Right lobe of liver (tissue), 6 donors: ENCODE measurements around the gene P2RY12. TPM values are rescaled to one million over a fixed set of nuclear protein-coding genes. Genes with fewer than 3 reads are reported as not detected.

Experiments used
- ATAC-seq, 4 donors: fragments of 200-7000 bp; cut with Tn5 transposase; one replicate each; pipeline ENCODE4 v1.9.1; 2020; ENCODE audit warnings: mild to moderate bottlenecking in 4 of 4, moderate library complexity in 4 of 4
- DNase-seq, 3 donors: peaks; one replicate each; pipeline ENCODE4 v3.0.0-alpha.2; 2020
- H3K27ac ChIP-seq, 3 donors: fragments of 200-600 bp; one replicate each; pipeline ENCODE4 v1.8.0; 2022
- H3K27me3 ChIP-seq, 2 donors: fragments of 200-600 bp; one replicate each; pipeline ENCODE4 v1.8.0; 2022
- H3K36me3 ChIP-seq, 4 donors: fragments of 200-600 bp; sonication (generic) in 1 of 4; one replicate each; pipeline versions ENCODE4 v1.5.1 to v1.8.0; 2017 to 2022; ENCODE audit warnings: control low read depth in 1 of 4
- H3K4me1 ChIP-seq, 4 donors: fragments of 200-600 bp; sonication (generic) in 1 of 4; one replicate each; pipeline versions ENCODE4 v1.5.1 to v1.8.0; 2017 to 2022; ENCODE audit warnings: control low read depth in 1 of 4
- H3K4me3 ChIP-seq, 3 donors: fragments of 200-600 bp; one replicate each; pipeline ENCODE4 v1.8.0; 2022
- H3K9me3 ChIP-seq, 4 donors: fragments of 200-600 bp; sonication (generic) in 1 of 4; one replicate each; pipeline versions ENCODE4 v1.5.1 to v1.8.0; 2017 to 2022; ENCODE audit warnings: control low read depth in 1 of 4
- POLR2A ChIP-seq: fragments of 450-650 bp; IDR thresholded peaks from one replicate; pipeline ENCODE4 v1.6.1; 2017; ENCODE audit warnings: antibody characterized with exemption, mild to moderate bottlenecking
- WGBS: methylation state at CpG from one replicate; pipeline ENCODE4 v1.1.6; 2018; ENCODE audit warnings: low coverage, low lambda C conversion rate; ENCODE audit not compliant: insufficient coverage; ENCODE audit errors: missing lambda C conversion rate; 5-methylcytosine and 5-hydroxymethylcytosine counted together
- intact Hi-C, 2 donors: fragments of 100-400 bp; cut with DNase I; formaldehyde crosslinking; loops; one replicate each; pipeline versions ENCODE4 v1.11.2 to v1.14.1; 2022
- total RNA-seq, 6 experiments: library from RNA; depleted of rRNA in 2 of 6; stranded (reverse); fragments of >200 nt in 2 of 6; fragmentation: NEBNext Ultra II Directional in 3 of 6; extraction: Animal tissue kit (Norgen Biotek cat#: 25700) in 3 of 6; gene quantifications; one replicate each; pipeline versions ENCODE4 v1.1.0 to v1.2.4, GENCODE V29; 2016 to 2023
- TF ChIP-seq, protein P1 (sequence below), 4 donors: fragments of 200-600 bp in 3 of 4; fragments of 450-650 bp in 1 of 4; IDR thresholded peaks; one replicate each; pipeline versions ENCODE4 v1.5.1 to v1.8.0; 2016 to 2022; ENCODE audit warnings: antibody characterized with exemption in 4 of 4, mild to moderate bottlenecking in 2 of 4
- donor health status: DM: no; HTN: yes; CAD: no.
- donor health status: DM: no; HTN: no; CAD: no.
- donor health status: DM: no; HTN: no; CAD: no.
- donor health status: DM: no; HTN: yes; CAD: no.
- donor health status: DM: no; HTN: yes; CAD: no.

Gene P2RY12
- total RNA-seq, 6 experiments from 2014 or later = 0.42 to 1.8 (median 1.2) TPM

GRCh38 chr3:151316267-151316991 is 68.1 kb downstream of the P2RY12 start, which contains the start of gene GPR87:
TSS of gene GPR87 (minus strand) at chr3:151316820. CDS start at chr3:151300100, 16,720 bp downstream.
- H3K27me3 ChIP-seq = no peaks in the 10 kb centered on the region
- ATAC-seq = no peak
- no peak within 1 kb of the TSS for H3K4me3 ChIP-seq
- DNase-seq = no peak
- no peak within 1 kb of the TSS for H3K27ac ChIP-seq
- 57% methylated on average over 7 of the region's 7 CpGs for WGBS
- H3K36me3 ChIP-seq = no peaks in the 10 kb centered on the region
- TF ChIP-seq POLR2A = no peak
- TF ChIP-seq, protein P1, sequence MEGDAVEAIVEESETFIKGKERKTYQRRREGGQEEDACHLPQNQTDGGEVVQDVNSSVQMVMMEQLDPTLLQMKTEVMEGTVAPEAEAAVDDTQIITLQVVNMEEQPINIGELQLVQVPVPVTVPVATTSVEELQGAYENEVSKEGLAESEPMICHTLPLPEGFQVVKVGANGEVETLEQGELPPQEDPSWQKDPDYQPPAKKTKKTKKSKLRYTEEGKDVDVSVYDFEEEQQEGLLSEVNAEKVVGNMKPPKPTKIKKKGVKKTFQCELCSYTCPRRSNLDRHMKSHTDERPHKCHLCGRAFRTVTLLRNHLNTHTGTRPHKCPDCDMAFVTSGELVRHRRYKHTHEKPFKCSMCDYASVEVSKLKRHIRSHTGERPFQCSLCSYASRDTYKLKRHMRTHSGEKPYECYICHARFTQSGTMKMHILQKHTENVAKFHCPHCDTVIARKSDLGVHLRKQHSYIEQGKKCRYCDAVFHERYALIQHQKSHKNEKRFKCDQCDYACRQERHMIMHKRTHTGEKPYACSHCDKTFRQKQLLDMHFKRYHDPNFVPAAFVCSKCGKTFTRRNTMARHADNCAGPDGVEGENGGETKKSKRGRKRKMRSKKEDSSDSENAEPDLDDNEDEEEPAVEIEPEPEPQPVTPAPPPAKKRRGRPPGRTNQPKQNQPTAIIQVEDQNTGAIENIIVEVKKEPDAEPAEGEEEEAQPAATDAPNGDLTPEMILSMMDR (IDR thresholded peaks at IDR 0.05) = no peak
- H3K9me3 ChIP-seq = no peaks in the 10 kb centered on the region
- H3K4me1 ChIP-seq = no peaks in the 10 kb centered on the region
- intact Hi-C loops = no loop called here

DNA sequence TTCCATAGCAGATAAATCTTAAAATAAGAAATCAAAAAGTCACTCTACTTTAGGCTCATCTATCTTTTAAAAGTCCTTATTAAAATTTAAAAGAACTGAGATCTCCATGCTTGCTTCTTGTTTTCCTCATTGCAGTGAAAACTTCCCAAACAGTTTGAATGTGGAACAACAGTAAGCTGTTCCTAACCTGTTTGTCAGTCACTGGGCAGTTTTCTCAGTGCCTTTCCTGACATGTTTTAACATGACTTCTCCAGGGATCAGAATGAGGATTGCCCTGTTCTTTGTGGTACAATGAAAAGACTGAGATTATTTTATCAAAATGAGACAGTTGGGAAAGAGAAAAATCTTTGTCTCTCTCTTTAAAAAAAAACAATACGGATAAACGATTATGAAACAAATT is 68.7 kb downstream of the P2RY12 start:
- Histone ChIP-seq H3K27me3 (no peaks in the 10 kb centered on the region), H3K4me1 (no peaks in the 10 kb centered on the region), H3K36me3 (no peaks in the 10 kb centered on the region), H3K4me3 (no peak overlapping the region), H3K9me3 (no peaks in the 10 kb centered on the region), H3K27ac (no peak overlapping the region)
- ATAC-seq = no peak
- intact Hi-C loops = no loop called here
- DNase-seq = no peak
- TF ChIP-seq, protein P1 (IDR thresholded peaks at IDR 0.05) = no peak
- no peak for TF ChIP-seq POLR2A
- WGBS = 89% methylated on average over 2 of the region's 2 CpGs

DNA sequence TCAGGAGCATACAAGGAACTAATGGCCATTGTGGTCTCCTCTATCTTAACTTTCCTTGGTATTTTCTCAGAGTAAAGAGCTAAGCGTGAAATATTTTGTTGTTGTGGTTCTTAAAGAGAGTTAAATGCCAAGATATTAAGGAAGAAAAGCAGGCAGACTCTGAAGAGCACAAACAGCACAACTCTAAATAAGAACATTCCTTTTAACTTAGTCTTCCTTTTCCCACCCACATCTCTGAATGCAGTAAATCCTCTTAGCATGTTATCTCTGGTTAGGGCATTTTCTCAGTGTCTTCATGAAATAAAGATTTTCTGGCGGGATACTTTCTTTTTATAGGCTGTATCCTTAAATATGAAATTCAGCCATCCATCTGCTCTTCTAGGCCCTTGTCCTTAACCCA is 69.4 kb downstream of the P2RY12 start:
- DNase-seq (no peak), ATAC-seq (no peak)
- H3K27ac ChIP-seq = no peak overlapping the region
- TF ChIP-seq POLR2A = no peak
- TF ChIP-seq, protein P1 (IDR thresholded peaks at IDR 0.05) = no peak
- WGBS = 78% methylated on average over 2 of the region's 2 CpGs
- H3K36me3 ChIP-seq = no peaks in the 10 kb centered on the region
- intact Hi-C loops = no loop called here
- no peaks in the 10 kb centered on the region for H3K27me3 ChIP-seq
- H3K4me3 ChIP-seq = no peak overlapping the region
- H3K4me1 ChIP-seq = no peaks in the 10 kb centered on the region
- no peaks in the 10 kb centered on the region for H3K9me3 ChIP-seq

DNA sequence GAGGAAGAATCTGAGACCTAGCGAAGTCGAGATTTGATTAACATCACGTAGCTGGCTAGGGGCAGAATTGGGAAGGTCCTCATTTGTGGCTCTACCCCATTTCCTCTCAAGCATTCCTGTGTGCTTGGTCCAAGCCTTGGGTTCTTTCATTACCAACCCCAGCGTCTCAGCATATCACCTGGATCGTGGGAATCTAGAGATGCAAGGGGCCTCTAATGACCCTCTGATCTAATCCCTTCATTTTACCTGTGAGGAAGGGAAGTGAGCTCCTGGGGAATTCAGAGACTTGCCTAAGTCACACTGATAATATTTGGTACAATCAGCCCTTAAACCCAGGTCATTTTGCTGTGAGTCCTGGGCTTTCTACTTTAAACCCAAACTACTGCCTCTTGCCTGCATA is 70.0 kb downstream of the P2RY12 start:
- ATAC-seq (no peak), DNase-seq (no peak)
- no peaks in the 10 kb centered on the region for H3K4me1 ChIP-seq
- no peaks in the 10 kb centered on the region for H3K36me3 ChIP-seq
- TF ChIP-seq, protein P1 (IDR thresholded peaks at IDR 0.05) = no peak
- no peak overlapping the region for H3K4me3 ChIP-seq
- H3K9me3 ChIP-seq = no peaks in the 10 kb centered on the region
- no peaks in the 10 kb centered on the region for H3K27me3 ChIP-seq
- 97% methylated on average over 5 of the region's 5 CpGs for WGBS
- intact Hi-C loops = no loop called here
- H3K27ac ChIP-seq = no peak overlapping the region
